SK-N-SH treated with all-trans-retinoic acid at 6 μM for 48 hours (cell line): Measurements from ENCODE around the gene BHMT.

Source experiments
- ATAC-seq: fragments of 200-7000 bp; cut with Tn5 transposase; 3 replicates; pipeline ENCODE4 v1.9.1; 2020; ENCODE audit warnings: mild to moderate bottlenecking, moderate library complexity
- ARNTL ChIP-seq: fragments of 450-650 bp; formaldehyde crosslinking; IDR thresholded peaks from 2 replicates; pipeline ENCODE4 v1.5.0; 2020; ENCODE audit warnings: low read depth, mild to moderate bottlenecking, moderate library complexity, borderline replicate concordance
- BACH2 ChIP-seq: fragments of 250-450 bp; sonication (Bioruptor Pico); IDR thresholded peaks from 2 replicates; pipeline ENCODE4 v1.9.0; 2021; ENCODE audit warnings: mild to moderate bottlenecking, borderline replicate concordance
- CSDC2 ChIP-seq: fragments of 250-450 bp; sonication (Bioruptor Pico); IDR thresholded peaks from 2 replicates; pipeline ENCODE4 v1.5.0; 2020; ENCODE audit warnings: mild to moderate bottlenecking, moderate library complexity
- CSRNP3 ChIP-seq: fragments of 250-450 bp; sonication (Bioruptor Pico); IDR thresholded peaks from 2 replicates; pipeline ENCODE4 v1.5.1; 2021; ENCODE audit warnings: mild to moderate bottlenecking, moderate library complexity
- ESRRG ChIP-seq: fragments of 250-450 bp; sonication (Bioruptor Pico); IDR thresholded peaks from 2 replicates; pipeline ENCODE4 v1.6.1; 2021; ENCODE audit warnings: mild to moderate bottlenecking
- GLIS3 ChIP-seq: fragments of 250-450 bp; sonication (Bioruptor Pico); IDR thresholded peaks from 2 replicates; pipeline ENCODE4 v1.5.0; 2020; ENCODE audit warnings: mild to moderate bottlenecking, moderate library complexity
- ISL1 ChIP-seq: fragments of 250-450 bp; sonication (Bioruptor Pico); IDR thresholded peaks from 2 replicates; pipeline ENCODE4 v2.1.2; 2022; ENCODE audit warnings: mild to moderate bottlenecking, moderate library complexity
- OSR1 ChIP-seq: fragments of 250-450 bp; sonication (Bioruptor Pico); IDR thresholded peaks from 2 replicates; pipeline ENCODE4 v1.8.0; 2022; ENCODE audit warnings: moderate library complexity, mild to moderate bottlenecking, inconsistent platforms
- PATZ1 ChIP-seq: fragments of 250-450 bp; sonication (Bioruptor Pico); IDR thresholded peaks from 2 replicates; pipeline ENCODE4 v1.8.0; 2020; ENCODE audit warnings: mild to moderate bottlenecking, moderate library complexity, borderline replicate concordance
- RARB ChIP-seq: fragments of 250-450 bp; sonication (Bioruptor Pico); IDR thresholded peaks from 2 replicates; pipeline ENCODE4 v1.8.0; 2021; ENCODE audit warnings: mild to moderate bottlenecking, moderate library complexity
- SNAI2 ChIP-seq: fragments of 250-450 bp; sonication (Bioruptor Pico); IDR thresholded peaks from 2 replicates; pipeline ENCODE4 v1.5.0; 2020; ENCODE audit warnings: mild to moderate bottlenecking, moderate library complexity
- TCF4 ChIP-seq: fragments of 250-450 bp; sonication (Bioruptor Pico); IDR thresholded peaks from 2 replicates; pipeline ENCODE4 v1.8.0; 2021; ENCODE audit warnings: mild to moderate bottlenecking, moderate library complexity, borderline replicate concordance
- TOX ChIP-seq: fragments of 250-450 bp; sonication (Bioruptor Pico); IDR thresholded peaks from 2 replicates; pipeline ENCODE4 v1.8.0; 2021; ENCODE audit warnings: mild to moderate bottlenecking, moderate library complexity, borderline replicate concordance
- ZC3H10 ChIP-seq: fragments of 250-450 bp; sonication (Bioruptor Pico); IDR thresholded peaks from 2 replicates; pipeline ENCODE4 v1.5.1; 2021; ENCODE audit warnings: mild to moderate bottlenecking, moderate library complexity
- ZFP30 ChIP-seq: fragments of 450-650 bp; formaldehyde crosslinking; IDR thresholded peaks from 2 replicates; pipeline ENCODE4 v1.5.0; 2022; ENCODE audit warnings: mild to moderate bottlenecking, moderate library complexity
- ZNF70 ChIP-seq: fragments of 450-650 bp; formaldehyde crosslinking; IDR thresholded peaks from 2 replicates; pipeline ENCODE4 v1.5.0; 2020; ENCODE audit warnings: mild to moderate bottlenecking, moderate library complexity
- ZNF8 ChIP-seq: fragments of 450-650 bp; formaldehyde crosslinking; IDR thresholded peaks from 2 replicates; pipeline ENCODE4 v1.5.0; 2020; ENCODE audit warnings: mild to moderate bottlenecking, moderate library complexity
- TF ChIP-seq, protein P1 (sequence below): fragments of 250-450 bp; sonication (Bioruptor Pico); IDR thresholded peaks from 2 replicates; pipeline ENCODE4 v1.8.0; 2021; ENCODE audit warnings: low read depth, mild to moderate bottlenecking, moderate library complexity, borderline replicate concordance
- TF ChIP-seq, protein P2 (sequence below): fragments of 250-450 bp; sonication (Bioruptor Pico); IDR thresholded peaks from 2 replicates; pipeline ENCODE4 v1.5.1; 2020; ENCODE audit warnings: low read depth, mild to moderate bottlenecking, moderate library complexity

BHMT gene

DNA sequence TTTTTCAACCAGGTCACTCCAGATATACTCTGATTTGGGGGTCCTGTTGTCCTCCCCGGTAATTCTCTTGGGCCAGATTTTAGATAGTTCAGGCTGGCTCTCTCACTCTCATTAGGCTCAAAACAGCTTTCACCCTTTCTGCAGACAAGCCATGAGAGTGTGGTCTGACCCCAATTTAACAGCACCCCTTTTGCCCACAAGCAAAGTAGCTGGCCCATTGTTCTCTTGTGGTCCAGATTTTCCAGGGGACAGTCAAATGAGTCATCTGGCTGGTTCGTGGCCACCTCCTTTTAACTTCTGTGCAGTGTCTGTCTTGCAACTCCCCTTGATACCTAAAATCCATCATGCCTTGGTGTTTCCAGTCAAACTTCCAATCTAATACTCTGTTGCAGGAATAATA, 25.5 kb upstream of the BHMT start:
- ATAC-seq: no peak
- TF ChIP-seq ISL1 (CRISPR knock-in tag) (no peak), BACH2 (CRISPR knock-in tag) (no peak), ZNF8 (CRISPR knock-in tag) (no peak), CSRNP3 (CRISPR knock-in tag) (no peak), CSDC2 (CRISPR knock-in tag) (no peak)
- TF ChIP-seq, protein P1, sequence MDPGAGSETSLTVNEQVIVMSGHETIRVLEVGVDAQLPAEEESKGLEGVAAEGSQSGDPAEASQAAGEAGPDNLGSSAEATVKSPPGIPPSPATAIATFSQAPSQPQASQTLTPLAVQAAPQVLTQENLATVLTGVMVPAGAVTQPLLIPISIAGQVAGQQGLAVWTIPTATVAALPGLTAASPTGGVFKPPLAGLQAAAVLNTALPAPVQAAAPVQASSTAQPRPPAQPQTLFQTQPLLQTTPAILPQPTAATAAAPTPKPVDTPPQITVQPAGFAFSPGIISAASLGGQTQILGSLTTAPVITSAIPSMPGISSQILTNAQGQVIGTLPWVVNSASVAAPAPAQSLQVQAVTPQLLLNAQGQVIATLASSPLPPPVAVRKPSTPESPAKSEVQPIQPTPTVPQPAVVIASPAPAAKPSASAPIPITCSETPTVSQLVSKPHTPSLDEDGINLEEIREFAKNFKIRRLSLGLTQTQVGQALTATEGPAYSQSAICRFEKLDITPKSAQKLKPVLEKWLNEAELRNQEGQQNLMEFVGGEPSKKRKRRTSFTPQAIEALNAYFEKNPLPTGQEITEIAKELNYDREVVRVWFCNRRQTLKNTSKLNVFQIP (CRISPR knock-in tag): no peak
- TF ChIP-seq, all 23 proteins: peak for 0

DNA sequence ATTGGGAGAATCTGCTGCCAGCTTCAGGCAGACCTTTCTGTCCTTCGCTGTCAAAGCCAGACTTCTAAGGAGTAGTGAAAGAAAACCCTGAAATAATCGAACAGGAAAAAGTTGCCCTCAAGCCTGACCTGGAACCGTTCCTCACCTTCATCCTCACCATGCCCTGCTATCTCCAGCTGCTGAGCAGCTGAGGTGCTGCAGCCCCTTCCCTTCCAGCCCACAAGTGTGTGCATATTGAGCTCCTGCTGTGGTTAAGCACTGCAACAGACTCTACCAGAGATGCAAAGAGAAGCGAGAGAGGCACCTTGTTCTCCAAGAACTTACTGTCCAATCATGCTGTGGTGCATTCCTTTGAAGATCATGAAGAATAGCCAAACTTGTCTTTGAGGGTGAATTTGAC, 23.1 kb upstream of the BHMT start:
- no peak for ATAC-seq
- TF ChIP-seq CSRNP3 (CRISPR knock-in tag): no peak
- TF ChIP-seq TOX (CRISPR knock-in tag): no peak
- no peak for TF ChIP-seq RARB (CRISPR knock-in tag)
- TF ChIP-seq ZFP30: no peak
- TF ChIP-seq ESRRG (CRISPR knock-in tag): no peak
- TF ChIP-seq ARNTL: no peak
- TF ChIP-seq GLIS3 (CRISPR knock-in tag): no peak
- TF ChIP-seq CSDC2 (CRISPR knock-in tag): no peak

DNA sequence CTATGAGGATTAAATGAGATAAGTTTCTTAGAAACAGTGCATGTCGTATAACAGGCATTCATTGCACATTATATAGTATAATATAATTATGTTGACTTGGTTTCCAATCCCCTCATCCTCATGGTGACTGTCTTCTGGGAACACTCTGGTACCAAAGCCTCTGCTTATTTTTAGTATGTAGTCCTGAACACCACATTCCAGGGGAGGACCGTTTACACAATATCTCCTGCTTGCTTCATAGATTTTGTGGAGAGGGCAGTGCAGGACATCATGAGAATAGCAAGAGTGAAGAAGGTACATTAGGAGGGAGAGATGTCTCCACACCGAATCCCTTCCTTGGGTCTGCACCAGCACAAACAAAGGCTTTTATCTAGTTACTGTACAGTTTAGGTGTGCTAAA, 20.5 kb upstream of the BHMT start:
- TF ChIP-seq ZNF70 (CRISPR knock-in tag): no peak
- TF ChIP-seq CSRNP3 (CRISPR knock-in tag): no peak
- TF ChIP-seq, protein P1 (CRISPR knock-in tag): no peak
- TF ChIP-seq ARNTL: no peak
- TF ChIP-seq, protein P2, sequence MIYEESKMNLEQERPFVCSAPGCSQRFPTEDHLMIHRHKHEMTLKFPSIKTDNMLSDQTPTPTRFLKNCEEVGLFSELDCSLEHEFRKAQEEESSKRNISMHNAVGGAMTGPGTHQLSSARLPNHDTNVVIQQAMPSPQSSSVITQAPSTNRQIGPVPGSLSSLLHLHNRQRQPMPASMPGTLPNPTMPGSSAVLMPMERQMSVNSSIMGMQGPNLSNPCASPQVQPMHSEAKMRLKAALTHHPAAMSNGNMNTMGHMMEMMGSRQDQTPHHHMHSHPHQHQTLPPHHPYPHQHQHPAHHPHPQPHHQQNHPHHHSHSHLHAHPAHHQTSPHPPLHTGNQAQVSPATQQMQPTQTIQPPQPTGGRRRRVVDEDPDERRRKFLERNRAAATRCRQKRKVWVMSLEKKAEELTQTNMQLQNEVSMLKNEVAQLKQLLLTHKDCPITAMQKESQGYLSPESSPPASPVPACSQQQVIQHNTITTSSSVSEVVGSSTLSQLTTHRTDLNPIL (CRISPR knock-in tag): no peak
- no peak for TF ChIP-seq OSR1
- TF ChIP-seq TCF4: no peak
- no peak for TF ChIP-seq ZFP30
- TF ChIP-seq SNAI2 (CRISPR knock-in tag): no peak
- TF ChIP-seq ZC3H10: no peak
- ATAC-seq: no peak

DNA sequence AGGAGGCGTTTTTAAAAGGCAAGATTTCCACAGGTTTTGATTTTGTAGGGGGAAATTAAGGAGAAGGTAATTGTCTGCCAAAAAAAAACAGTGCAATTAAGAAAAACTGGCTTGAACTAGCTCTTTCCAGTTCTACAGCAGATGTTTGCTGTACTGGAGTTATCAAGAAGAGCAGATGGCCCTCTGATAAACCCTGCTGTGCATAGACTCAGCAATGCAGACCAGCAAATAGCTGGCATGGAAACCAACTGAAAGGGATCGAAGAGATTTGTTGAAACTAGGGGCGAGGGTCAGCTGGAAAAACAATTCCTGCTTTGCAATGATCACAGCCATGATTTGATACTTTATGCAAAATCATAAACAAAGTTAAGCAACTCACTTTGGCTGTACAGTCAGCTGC, 17.8 kb upstream of the BHMT start:
- TF ChIP-seq TCF4 (peak; percentile 74), PATZ1 (CRISPR knock-in tag) (no peak)
- ATAC-seq: no peak
